Skeletal muscle satellite cell (primary cell): ENCODE measurements around the gene G6PD. TPM values are rescaled to one million over a fixed set of nuclear protein-coding genes. Genes with fewer than 3 reads are reported as not detected.

Experiments used
- H3K27me3 ChIP-seq: 2 replicates; pipeline ENCODE4 v1.7.0; 2013; ENCODE audit warnings: low read length; ENCODE audit not compliant: control insufficient read depth, insufficient read depth
- H3K36me3 ChIP-seq: 2 replicates; pipeline ENCODE4 v1.7.0; 2013; ENCODE audit warnings: mild to moderate bottlenecking, control low read depth, low read length; ENCODE audit not compliant: insufficient read depth
- H3K4me1 ChIP-seq: 2 replicates; pipeline ENCODE4 v1.7.0; 2013; ENCODE audit warnings: low read length; ENCODE audit not compliant: control insufficient read depth, insufficient read depth
- H3K4me2 ChIP-seq: 2 replicates; pipeline ENCODE4 v1.7.0; 2013; ENCODE audit warnings: mild to moderate bottlenecking, low read length
- H3K4me3 ChIP-seq: 2 replicates; pipeline ENCODE4 v1.7.0; 2013; ENCODE audit warnings: low read length
- H3K9ac ChIP-seq: 2 replicates; pipeline ENCODE4 v1.7.0; 2013; ENCODE audit warnings: mild to moderate bottlenecking, low read depth, low read length, moderate library complexity
- H3K9me3 ChIP-seq: replicated peaks from 2 replicates; pipeline ENCODE4 v1.7.0; 2013; ENCODE audit warnings: mild to moderate bottlenecking, control low read depth, low read length
- small RNA-seq: library from RNA; depleted of rRNA; stranded (forward); fragments of <200 nt; gene quantifications from one replicate; pipeline ENCODE3, GENCODE V24; 2012

G6PD gene

DNA sequence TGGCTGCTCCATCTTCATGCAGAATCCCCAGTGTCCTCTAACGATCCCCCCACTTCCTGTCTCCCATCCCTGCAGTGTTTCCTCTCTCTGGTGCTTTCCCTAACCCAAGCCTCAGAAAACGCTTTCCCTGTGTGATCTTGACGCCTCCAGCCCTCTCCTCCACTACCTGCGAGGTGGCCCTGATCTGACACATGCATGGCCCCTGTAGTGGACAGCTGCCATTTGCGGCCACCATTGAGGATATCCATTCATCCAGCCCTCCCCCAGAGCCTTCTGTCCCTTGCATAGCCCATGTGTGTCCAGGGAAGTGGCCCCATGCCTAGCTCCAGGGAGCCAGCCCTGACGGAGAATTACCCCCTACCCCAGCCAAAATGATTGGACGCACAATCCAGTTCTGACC is 63.3 kb downstream of the G6PD start:
- Histone ChIP-seq H3K4me3 (no peak overlapping the region), H3K9me3 (no peaks in the 10 kb centered on the region), H3K27me3 (no peaks in the 10 kb centered on the region), H3K36me3 (peaks cover 21% of the 10 kb centered on the region), H3K4me1 (peaks cover 30% of the 10 kb centered on the region), H3K4me2 (no peak overlapping the region), H3K9ac (no peak overlapping the region)

DNA sequence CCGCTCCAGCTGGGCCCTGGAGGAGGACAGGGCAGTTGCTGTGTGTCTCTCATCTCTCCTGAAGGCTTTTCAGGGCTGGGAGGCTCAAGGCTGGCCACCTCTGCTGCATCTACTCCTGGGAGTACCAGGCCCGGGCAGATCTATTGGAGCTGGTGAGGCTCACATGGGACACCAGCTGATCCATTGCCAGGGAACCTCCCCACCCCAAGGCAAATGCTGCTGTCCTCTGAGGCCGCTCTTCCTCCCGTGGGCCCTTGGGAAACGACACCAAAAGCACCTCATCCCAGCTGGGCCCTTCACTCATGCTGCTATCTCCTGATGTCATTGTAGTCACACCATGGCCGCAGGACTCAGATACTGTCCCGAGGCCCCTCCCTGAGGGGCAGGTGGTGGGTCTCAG is 63.9 kb downstream of the G6PD start:
- Histone ChIP-seq H3K4me3 (no peak overlapping the region), H3K4me1 (peaks cover 35% of the 10 kb centered on the region), H3K9ac (no peak overlapping the region), H3K4me2 (no peak overlapping the region), H3K27me3 (no peaks in the 10 kb centered on the region), H3K36me3 (peaks cover 15% of the 10 kb centered on the region), H3K9me3 (no peaks in the 10 kb centered on the region)

GRCh38 chrX:154481911-154482601 is 64.6 kb downstream of the G6PD start:
- Histone ChIP-seq H3K9me3 (no peaks in the 10 kb centered on the region), H3K27me3 (no peaks in the 10 kb centered on the region)

More at GRCh38 chrX:154481911-154482601, 64.6 kb downstream of the G6PD start:
- no peak overlapping the region for H3K9ac ChIP-seq
- H3K4me1 ChIP-seq: peaks cover 33% of the 10 kb centered on the region
- no peak overlapping the region for H3K4me3 ChIP-seq
- H3K36me3 ChIP-seq: peaks cover 13% of the 10 kb centered on the region
- H3K4me2 ChIP-seq: no peak overlapping the region

Small RNA genes within 50 kb of the gene (small RNA-seq; reads per million reads assigned to genes)
- gene RN7SL697P: not detected
